GM12878 (cell line): ENCODE data around the gene PRSS56. TPM values are rescaled to one million over a fixed set of nuclear protein-coding genes. Genes with fewer than 3 reads are reported as not detected.

ENCODE experiments used
- ATAC-seq: fragments of 200-7000 bp; cut with Tn5 transposase; 3 replicates; pipeline ENCODE4 v1.9.1; 2020; ENCODE audit warnings: mild to moderate bottlenecking, moderate library complexity
- BruUV-seq: library from RNA; stranded (reverse); fragments of 400-500 nt; replicated peaks from 2 replicates; lab custom pipeline; 2021; lab: Mats Ljungman, UMichigan
- CTCF ChIA-PET: fragments of 300-600 bp; sonication (Branson Sonifier 250); formaldehyde crosslinking; extraction: SDS; loops from one replicate; lab custom pipeline; 2021; ENCODE audit warnings: inconsistent platforms; lab: Yijun Ruan, JAX
- POLR2A ChIA-PET: fragments of 350-600 bp; formaldehyde crosslinking; extraction: SDS; loops from one replicate; lab custom pipeline; 2021; ENCODE audit warnings: inconsistent platforms; lab: Charles Lee
- RAD21 ChIA-PET: fragments of 300-600 bp; sonication (Branson Sonifier 250); formaldehyde crosslinking; loops from one replicate; lab custom pipeline; 2023; ENCODE audit warnings: antibody characterized with exemption; ENCODE audit not compliant: unreplicated experiment; lab: Charles Lee
- SMC1A ChIA-PET: fragments of 300-600 bp; sonication (Branson Sonifier 250); formaldehyde crosslinking; loops from one replicate; lab custom pipeline; 2023; ENCODE audit not compliant: unreplicated experiment, uncharacterized antibody; lab: Charles Lee
- DNase-seq: peaks from one replicate; pipeline ENCODE4 v3.0.0-alpha.2; 2011; ENCODE audit warnings: low read depth, low spot score
- FAIRE-seq: peaks from 3 replicates; lab custom pipeline; 2011; peaks lifted over from hg19 to GRCh38; lab: Jason Lieb, UNC
- H2AFZ ChIP-seq: 2 replicates; pipeline ENCODE4 v1.6.0; 2011; ENCODE audit warnings: low read depth, low read length, control low read depth; ENCODE audit not compliant: control insufficient read depth
- H3K27ac ChIP-seq: 2 replicates; pipeline ENCODE4 v1.5.1; 2011; ENCODE audit warnings: control low read depth; ENCODE audit not compliant: control insufficient read depth, insufficient read depth
- H3K27me3 ChIP-seq, 2 experiments: replicated peaks in 1 of 2; 2 replicates each; pipeline versions ENCODE4 v1.6.0 to v1.6.1; 2011; ENCODE audit warnings: low read length in 1 of 2; ENCODE audit not compliant: control insufficient read depth in 2 of 2, insufficient read depth in 2 of 2
- H3K36me3 ChIP-seq, 2 experiments: 2 replicates each; pipeline ENCODE4 v1.5.1; 2011; ENCODE audit warnings: low read length in 1 of 2; ENCODE audit not compliant: control insufficient read depth in 2 of 2, insufficient read depth in 2 of 2
- H3K4me1 ChIP-seq: 2 replicates; pipeline ENCODE4 v1.6.1; 2011; ENCODE audit warnings: mild to moderate bottlenecking, low read length, moderate library complexity, mixed read lengths; ENCODE audit not compliant: control insufficient read depth, insufficient read depth
- H3K4me2 ChIP-seq: 2 replicates; pipeline ENCODE4 v1.6.0; 2011; ENCODE audit warnings: control low read depth; ENCODE audit not compliant: control insufficient read depth, insufficient read depth
- H3K4me3 ChIP-seq: fragments of 200-600 bp; sonication (generic); 2 replicates; pipeline ENCODE4 v1.5.1; 2016
- H3K79me2 ChIP-seq: 2 replicates; pipeline ENCODE4 v1.6.0; 2011; ENCODE audit warnings: low read length; ENCODE audit not compliant: control insufficient read depth, insufficient read depth
- H3K9ac ChIP-seq: 2 replicates; pipeline ENCODE4 v1.8.0; 2011; ENCODE audit warnings: low read length, control low read depth, mixed read lengths; ENCODE audit not compliant: control insufficient read depth, insufficient read depth
- H3K9me3 ChIP-seq: replicated peaks from 3 replicates; pipeline ENCODE4 v1.5.1; 2011; ENCODE audit warnings: mild to moderate bottlenecking, low read length; ENCODE audit not compliant: control insufficient read depth, insufficient read depth
- H4K20me1 ChIP-seq: 2 replicates; pipeline ENCODE4 v1.6.0; 2011; ENCODE audit not compliant: control insufficient read depth, insufficient read depth
- GABPA ChIP-seq: IDR thresholded peaks from 2 replicates; pipeline ENCODE4 v1.6.1; 2014; ENCODE audit warnings: antibody characterized with exemption, low read depth, mild to moderate bottlenecking, inconsistent platforms
- PAX8 ChIP-seq: fragments of 450-650 bp; IDR thresholded peaks from 2 replicates; pipeline ENCODE4 v1.6.1; 2017; ENCODE audit warnings: mild to moderate bottlenecking, moderate library complexity
- RELB ChIP-seq: fragments of 450-650 bp; IDR thresholded peaks from 2 replicates; pipeline ENCODE4 v1.6.1; 2017; ENCODE audit warnings: low read depth, mild to moderate bottlenecking, moderate library complexity
- SMAD1 ChIP-seq: fragments of 450-650 bp; IDR thresholded peaks from 2 replicates; pipeline ENCODE4 v1.6.1; 2018; ENCODE audit warnings: mild to moderate bottlenecking, low read depth; ENCODE audit not compliant: partially characterized antibody
- YY1 ChIP-seq: IDR thresholded peaks from 2 replicates; pipeline ENCODE4 v1.6.1; 2011; ENCODE audit warnings: low read depth, mild to moderate bottlenecking, low read length
- WGBS: methylation state at CpG from one replicate; pipeline ENCODE4 v1.1.6; 2016; ENCODE audit warnings: low lambda C conversion rate; ENCODE audit not compliant: insufficient replicate concordance, insufficient coverage; ENCODE audit errors: missing lambda C conversion rate; 5-methylcytosine and 5-hydroxymethylcytosine counted together
- in situ Hi-C: fragments of 300-500 bp; cut with MboI; formaldehyde crosslinking; loops from 9 replicates; pipeline ENCODE4 v1.14.3; 2018; ENCODE audit warnings: mixed read lengths
- intact Hi-C: fragments of 100-400 bp; cut with micrococcal nuclease; formaldehyde crosslinking; loops from one replicate; pipeline ENCODE4 v1.14.2; 2022; ENCODE audit not compliant: unreplicated experiment
- polyA plus RNA-seq, 11 experiments: library from polyadenylated mRNA; depleted of rRNA in 4 of 11; unstranded in 6 of 11; stranded (reverse) in 5 of 11; fragments of >200 nt; fragmentation: Nextera tagmentation in 4 of 11; fragmentation: Illumina TruSeq in 1 of 11; extraction: Ambion mirVana in 4 of 11; extraction: Trizol in 1 of 11; gene quantifications; 1 replicate in 1 of 11; 2 replicates in 10 of 11; pipeline versions ENCODE4 v1.2.1 to v1.2.3, GENCODE V29; 2011 to 2016; ENCODE audit warnings: inconsistent platforms in 2 of 11, missing spikeins in 2 of 11, low read depth in 1 of 11
- total RNA-seq, 4 experiments: library from RNA; depleted of rRNA in 3 of 4; stranded (reverse); fragments of >200 nt in 3 of 4; fragmentation: Illumina TruSeq in 1 of 4; extraction: Trizol in 1 of 4; gene quantifications; 2 replicates each; pipeline versions ENCODE4 v1.2.1 to v1.2.3, GENCODE V29; 2013 to 2021

The PRSS56 gene
- total and polyA plus RNA-seq, 10 of the 15 experiments (the other 5 are each of a cell fraction or from before 2014, with no cell fraction given) = not detected

- Histone ChIP-seq H2AFZ (peak overlapping the region; percentile 91), H3K79me2 (peaks cover 56% of the 10 kb centered on the region), H3K4me3 (peak overlapping the region; percentile 85), H3K27ac (peak overlapping the region; percentile 97), H3K9me3 (no peaks in the 10 kb centered on the region; the same call in 2 of the 3 replicates), H4K20me1 (0 out of 2 replicates have a peak, but pooled peaks cover 2% of the 10 kb centered on the region), H3K4me2 (peak overlapping the region; percentile 80), H3K4me1 (no peaks in the 10 kb centered on the region; the same call in 1 of the 2 replicates)
- intact Hi-C loops (no loop called here), in situ Hi-C loops (no loop called here)
- DNase-seq (no peak), ATAC-seq (no peak), FAIRE-seq (no peak)
- no TSS peak for BruUV-seq
- CTCF ChIA-PET = interaction anchor here (0.8 kb wide), 1 partner anchor 845 kb away, joined by 3 read pairs; no protein-coding TSS in a partner anchor
- 19% methylated on average over 21 of the region's 21 CpGs for WGBS
- SMC1A ChIA-PET = no interaction called here
- RAD21 ChIA-PET = no interaction called here
- POLR2A ChIA-PET = interaction anchor here (0.6 to 1.1 kb wide), 2 partner anchors 13 to 520 kb away, joined by 3 to 4 read pairs; no protein-coding TSS in a partner anchor
- TF ChIP-seq RELB (no peak), PAX8 (peak; percentile 62; the same call in 1 of the 2 replicates), YY1 (peak; percentile 67; the same call in 1 of the 2 replicates), GABPA (no peak), SMAD1 (no peak)
- TF ChIP-seq, all 136 proteins: peak for 2
- H3K36me3 ChIP-seq = no peaks in the 10 kb centered on the region; a peak in 1 of 4 replicates
- no peaks in the 10 kb centered on the region for H3K27me3 ChIP-seq
- peak overlapping the region; percentile 99 for H3K9ac ChIP-seq
These were observed 29.6 kb downstream of the PRSS56 start for GRCh38 chr2:232549655-232550353.
